Suprapubic skin (tissue), 4 donors: ENCODE measurements around the gene CEBPE. TPM values are rescaled to one million over a fixed set of nuclear protein-coding genes. Genes with fewer than 3 reads are reported as not detected.
A peak's percentile ranks its signal among the peaks of the same experiment; 100 is the strongest.
"Not testable (repeated sequence)": the region's sequence is repeated elsewhere in the genome, so short reads cannot be mapped to it uniquely, and the experiment has no call there.

Experiments used
- DNase-seq, 2 donors: peaks; one replicate each; pipeline ENCODE4 v3.0.0-alpha.2; 2019; ENCODE audit warnings: low spot score in 2 of 2
- H3K27ac ChIP-seq: fragments of 200-600 bp; sonication (generic); one replicate; pipeline ENCODE4 v1.5.1; 2019
- H3K27me3 ChIP-seq: fragments of 200-600 bp; sonication (generic); one replicate; pipeline ENCODE4 v1.5.1; 2019
- H3K36me3 ChIP-seq: fragments of 200-600 bp; sonication (generic); one replicate; pipeline ENCODE4 v1.5.1; 2019
- H3K4me1 ChIP-seq: fragments of 200-600 bp; sonication (generic); one replicate; pipeline ENCODE4 v1.5.1; 2019
- H3K4me3 ChIP-seq: fragments of 200-600 bp; sonication (generic); one replicate; pipeline ENCODE4 v1.5.1; 2019; ENCODE audit warnings: mild to moderate bottlenecking
- H3K9me3 ChIP-seq: fragments of 200-600 bp; sonication (generic); one replicate; pipeline ENCODE4 v1.5.1; 2019
- EP300 ChIP-seq: sonication (generic); formaldehyde crosslinking; IDR thresholded peaks from one replicate; pipeline ENCODE4 v1.6.1; 2017; ENCODE audit warnings: antibody characterized with exemption
- POLR2A ChIP-seq, 2 donors: fragments of 450-650 bp; IDR thresholded peaks; one replicate each; pipeline ENCODE4 v1.6.1; 2017; ENCODE audit warnings: antibody characterized with exemption in 2 of 2, mild to moderate bottlenecking in 2 of 2, moderate library complexity in 2 of 2
- POLR2AphosphoS5 ChIP-seq, 3 donors: sonication (generic); formaldehyde crosslinking; IDR thresholded peaks; one replicate each; pipeline ENCODE4 v1.6.1; 2017; ENCODE audit warnings: antibody characterized with exemption in 3 of 3
- WGBS: methylation state at CpG from one replicate; pipeline ENCODE4 v1.1.5; 2018; 5-methylcytosine and 5-hydroxymethylcytosine counted together
- total RNA-seq, 4 donors: library from RNA; depleted of rRNA; stranded (reverse); fragments of >200 nt; gene quantifications; one replicate each; pipeline ENCODE4 v1.1.0, GENCODE V29; 2016
- TF ChIP-seq, protein P1 (sequence below), 2 donors: fragments of 200-600 bp in 1 of 2; fragments of 450-650 bp in 1 of 2; sonication (generic) in 1 of 2; IDR thresholded peaks; one replicate each; pipeline ENCODE4 v1.5.1; 2016 to 2019; ENCODE audit warnings: antibody characterized with exemption in 2 of 2, mild to moderate bottlenecking in 1 of 2, moderate library complexity in 1 of 2

Gene CEBPE
- total RNA-seq, 4 donors from 2014 or later: not detected

DNA sequence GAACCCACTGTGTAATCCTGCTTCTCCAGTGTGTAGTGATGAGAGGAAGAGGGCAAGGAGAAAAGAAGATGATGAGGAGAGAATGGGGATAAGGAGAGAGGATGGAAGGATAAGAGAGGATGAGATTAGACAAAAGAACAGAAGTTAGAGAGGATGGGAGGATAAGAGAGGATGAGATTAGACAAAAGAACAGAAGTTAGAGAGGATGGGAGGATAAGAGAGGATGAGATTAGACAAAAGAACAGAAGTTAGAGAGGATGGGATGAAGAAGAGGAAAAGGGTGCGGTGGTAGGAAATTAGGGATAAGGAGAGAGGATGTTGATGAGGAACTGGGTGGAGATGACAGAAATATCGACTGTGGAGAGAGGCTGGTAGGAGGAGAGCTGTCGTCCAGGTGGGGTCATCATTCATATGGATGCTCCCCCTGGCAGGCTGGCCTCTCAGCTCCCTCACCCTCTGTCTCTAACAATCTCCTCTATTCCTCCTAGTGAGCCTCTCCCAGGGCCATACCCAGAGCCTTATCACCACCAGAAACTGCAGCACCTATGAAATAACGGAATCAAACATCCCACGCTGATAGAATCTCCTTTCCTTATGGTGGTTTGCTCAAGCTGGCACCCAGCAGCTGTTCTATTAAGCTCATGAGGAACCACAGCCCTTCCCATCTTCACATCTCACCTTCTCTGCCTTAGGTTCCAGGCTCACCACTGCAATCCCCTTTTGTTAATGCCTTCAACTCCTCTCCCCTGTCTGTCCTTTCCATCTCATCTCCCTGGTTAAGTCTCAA, 8.3 kb downstream of the CEBPE start:
- no peak overlapping the region for H3K27ac ChIP-seq
- H3K36me3 ChIP-seq: no peaks in the 10 kb centered on the region
- H3K4me3 ChIP-seq: no peak overlapping the region
- WGBS: 64% methylated on average over 5 of the region's 5 CpGs
- peaks cover 34% of the 10 kb centered on the region for H3K27me3 ChIP-seq
- peaks cover 3% of the 10 kb centered on the region for H3K4me1 ChIP-seq
- no peaks in the 10 kb centered on the region for H3K9me3 ChIP-seq
- no peak for DNase-seq
- TF ChIP-seq, protein P1, sequence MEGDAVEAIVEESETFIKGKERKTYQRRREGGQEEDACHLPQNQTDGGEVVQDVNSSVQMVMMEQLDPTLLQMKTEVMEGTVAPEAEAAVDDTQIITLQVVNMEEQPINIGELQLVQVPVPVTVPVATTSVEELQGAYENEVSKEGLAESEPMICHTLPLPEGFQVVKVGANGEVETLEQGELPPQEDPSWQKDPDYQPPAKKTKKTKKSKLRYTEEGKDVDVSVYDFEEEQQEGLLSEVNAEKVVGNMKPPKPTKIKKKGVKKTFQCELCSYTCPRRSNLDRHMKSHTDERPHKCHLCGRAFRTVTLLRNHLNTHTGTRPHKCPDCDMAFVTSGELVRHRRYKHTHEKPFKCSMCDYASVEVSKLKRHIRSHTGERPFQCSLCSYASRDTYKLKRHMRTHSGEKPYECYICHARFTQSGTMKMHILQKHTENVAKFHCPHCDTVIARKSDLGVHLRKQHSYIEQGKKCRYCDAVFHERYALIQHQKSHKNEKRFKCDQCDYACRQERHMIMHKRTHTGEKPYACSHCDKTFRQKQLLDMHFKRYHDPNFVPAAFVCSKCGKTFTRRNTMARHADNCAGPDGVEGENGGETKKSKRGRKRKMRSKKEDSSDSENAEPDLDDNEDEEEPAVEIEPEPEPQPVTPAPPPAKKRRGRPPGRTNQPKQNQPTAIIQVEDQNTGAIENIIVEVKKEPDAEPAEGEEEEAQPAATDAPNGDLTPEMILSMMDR (IDR thresholded peaks at IDR 0.05): no peak
- TF ChIP-seq POLR2A (IDR thresholded peaks at IDR 0.05) (no peak), EP300 (no peak), POLR2AphosphoS5 (IDR thresholded peaks at IDR 0.05) (no peak)

DNA sequence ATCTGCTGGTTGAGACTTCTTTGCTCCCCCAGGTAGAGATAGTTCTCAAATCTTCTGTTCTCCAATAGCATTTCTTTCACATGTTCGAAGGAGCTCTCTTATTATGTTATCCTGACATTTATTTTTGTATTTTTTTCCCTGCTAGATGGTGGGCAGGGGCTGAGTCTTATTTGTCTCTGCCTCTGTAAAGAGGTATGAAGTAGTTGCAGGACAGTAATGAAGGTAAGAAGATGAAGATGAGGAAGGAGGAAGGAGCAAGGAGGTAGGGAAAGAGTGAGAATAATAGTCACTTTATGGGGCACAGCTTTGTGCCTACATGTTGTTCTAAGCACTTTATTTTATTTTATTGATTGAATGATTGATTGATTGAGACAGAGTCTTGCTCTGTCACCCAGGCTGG, 9.3 kb downstream of the CEBPE start:
- H3K9me3 ChIP-seq: no peaks in the 10 kb centered on the region
- no peak overlapping the region for H3K4me3 ChIP-seq
- no peak for TF ChIP-seq POLR2A (IDR thresholded peaks at IDR 0.05)
- TF ChIP-seq POLR2AphosphoS5 (IDR thresholded peaks at IDR 0.05): no peak
- TF ChIP-seq EP300: no peak
- TF ChIP-seq, protein P1 (IDR thresholded peaks at IDR 0.05): no peak
- no peaks in the 10 kb centered on the region for H3K36me3 ChIP-seq
- DNase-seq: no peak
- H3K4me1 ChIP-seq: peaks cover 3% of the 10 kb centered on the region
- no peak overlapping the region for H3K27ac ChIP-seq
- 91% methylated on average over 1 of the region's 1 CpG for WGBS
- H3K27me3 ChIP-seq: peaks cover 34% of the 10 kb centered on the region

DNA sequence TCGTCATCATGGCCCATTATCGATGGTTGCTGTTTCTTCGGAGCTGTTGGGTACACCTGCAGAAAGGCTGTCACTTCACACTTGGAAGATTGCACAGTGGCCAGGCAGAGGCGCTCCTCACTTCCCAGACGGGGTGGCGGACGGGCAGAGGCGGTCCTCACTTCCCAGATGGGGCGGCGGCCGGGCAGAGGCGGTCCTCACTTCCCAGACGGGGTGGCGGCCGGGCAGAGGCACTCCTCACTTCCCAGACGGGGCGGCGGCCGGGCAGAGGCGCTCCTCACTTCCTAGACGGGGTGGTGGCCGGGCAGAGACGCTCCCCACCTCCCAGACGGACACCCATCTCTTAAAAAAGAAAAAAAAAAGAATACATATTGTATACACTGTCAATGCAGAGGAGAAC, 10.9 kb downstream of the CEBPE start:
- H3K36me3 ChIP-seq, H3K9me3 ChIP-seq, H3K4me1 ChIP-seq, H3K27ac ChIP-seq, H3K4me3 ChIP-seq: not testable (repeated sequence)
- peaks cover 31% of the 10 kb centered on the region for H3K27me3 ChIP-seq
- DNase-seq: peak in 1 of 2 donors; percentile 37
- 85% methylated on average over 24 of the region's 24 CpGs for WGBS

DNA sequence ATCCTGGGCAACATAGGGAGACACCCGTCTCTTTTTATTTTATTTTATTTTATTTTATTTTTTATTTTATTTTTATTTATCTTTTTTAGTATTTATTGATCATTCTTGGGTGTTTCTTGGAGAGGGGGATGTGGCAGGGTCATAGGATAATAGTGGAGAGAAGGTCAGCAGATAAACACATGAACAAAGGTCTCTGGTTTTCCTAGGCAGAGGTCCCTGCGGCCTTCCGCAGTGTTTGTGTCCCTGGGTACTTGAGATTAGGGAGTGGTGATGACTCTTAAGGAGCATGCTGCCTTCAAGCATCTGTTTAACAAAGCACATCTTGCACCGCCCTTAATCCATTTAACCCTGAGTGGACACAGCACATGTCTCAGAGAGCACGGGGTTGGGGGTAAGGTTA, 11.4 kb downstream of the CEBPE start:
- not testable (repeated sequence) for DNase-seq, H3K9me3 ChIP-seq, H3K36me3 ChIP-seq, H3K4me1 ChIP-seq, H3K27ac ChIP-seq, H3K4me3 ChIP-seq
- 85% methylated on average over 5 of the region's 5 CpGs for WGBS
- H3K27me3 ChIP-seq: peaks cover 26% of the 10 kb centered on the region

DNA sequence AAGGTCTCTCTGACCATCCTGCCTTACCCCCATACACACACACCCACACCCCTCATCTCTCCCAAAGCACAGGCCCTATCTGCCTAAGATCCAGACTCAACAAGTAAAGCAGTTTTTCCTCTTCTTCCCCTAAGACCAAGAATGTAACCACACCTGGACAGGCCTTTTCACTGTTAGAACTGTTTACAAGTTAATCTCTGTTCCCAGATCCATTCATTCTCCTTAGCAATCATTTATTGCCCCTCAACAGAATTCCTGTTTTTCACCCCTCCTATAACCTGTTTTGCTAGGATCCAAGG, 12.4 kb downstream of the CEBPE start:
- Histone ChIP-seq H3K36me3 (no peaks in the 10 kb centered on the region), H3K27me3 (peaks cover 17% of the 10 kb centered on the region), H3K4me3 (no peak overlapping the region), H3K9me3 (no peaks in the 10 kb centered on the region), H3K4me1 (no peaks in the 10 kb centered on the region), H3K27ac (no peak overlapping the region)
- DNase-seq: no peak
- TF ChIP-seq EP300 (no peak), POLR2A (IDR thresholded peaks at IDR 0.05) (no peak), POLR2AphosphoS5 (IDR thresholded peaks at IDR 0.05) (no peak)
- TF ChIP-seq, protein P1 (IDR thresholded peaks at IDR 0.05): no peak

DNA sequence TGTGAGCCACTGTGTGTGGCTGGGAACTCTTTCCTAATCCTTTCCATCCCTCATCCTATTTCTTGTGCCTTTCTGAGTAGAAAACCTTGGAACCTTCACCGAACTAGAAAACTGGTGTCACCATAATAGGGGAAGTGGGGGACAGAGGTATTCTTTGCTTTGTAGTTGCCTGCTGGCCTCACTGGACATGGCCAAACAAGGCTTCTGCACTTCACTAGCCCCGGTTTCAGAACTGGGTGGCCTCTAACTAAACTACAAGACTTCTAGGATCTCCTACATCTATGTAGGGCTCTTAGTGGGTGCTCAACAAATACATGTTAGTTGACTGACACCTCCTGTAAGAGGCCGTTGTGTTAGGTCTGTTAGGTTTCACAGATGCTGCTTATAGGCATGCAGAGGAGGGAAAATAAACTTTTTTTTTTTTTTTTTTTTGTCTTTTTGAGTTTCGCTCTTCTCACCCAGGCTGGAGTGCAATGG, 13.7 kb downstream of the CEBPE start:
- WGBS: 93% methylated on average over 4 of the region's 4 CpGs
- no peaks in the 10 kb centered on the region for H3K4me1 ChIP-seq
- H3K27ac ChIP-seq: no peak overlapping the region
- H3K9me3 ChIP-seq: no peaks in the 10 kb centered on the region
- DNase-seq: no peak
- no peak overlapping the region for H3K4me3 ChIP-seq
- peaks cover 4% of the 10 kb centered on the region for H3K27me3 ChIP-seq
- no peaks in the 10 kb centered on the region for H3K36me3 ChIP-seq
- TF ChIP-seq POLR2AphosphoS5 (IDR thresholded peaks at IDR 0.05) (no peak), POLR2A (IDR thresholded peaks at IDR 0.05) (no peak), EP300 (no peak)
- TF ChIP-seq, protein P1 (IDR thresholded peaks at IDR 0.05): no peak
